ENCODE results near the gene NKAIN2.
A peak's percentile ranks its signal among the peaks of the same experiment; 100 is the strongest.

The NKAIN2 gene

DNA sequence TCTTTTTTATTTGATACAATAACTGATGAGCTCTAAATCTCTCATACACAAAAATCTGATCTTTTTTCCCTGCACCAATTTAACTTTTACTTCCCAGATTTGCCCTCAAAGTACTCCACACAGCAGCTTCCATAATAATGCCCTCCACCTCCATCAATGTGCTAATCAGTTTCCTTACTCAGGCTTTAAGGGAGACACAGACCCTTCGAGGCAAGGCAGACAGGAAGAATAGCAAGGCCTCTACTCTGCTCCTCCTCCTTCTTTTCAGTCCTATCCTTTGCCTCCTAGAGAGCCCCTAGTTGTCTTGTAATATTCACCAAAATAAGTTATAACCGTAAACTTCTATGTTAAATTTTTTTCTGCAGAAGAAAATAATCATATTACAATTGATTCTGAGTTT is 713.7 kb downstream of the NKAIN2 start:
- no peaks in the 10 kb centered on the region for H3K27me3 ChIP-seq (ENCODE audit: insufficient read depth, low read length)
- H3K4me3 ChIP-seq (ENCODE audit: low read depth, low read length): no peak overlapping the region
- no peaks in the 10 kb centered on the region for H3K79me2 ChIP-seq (ENCODE audit: control insufficient read depth, insufficient read depth, low read length, unreplicated experiment)
- H3K27ac ChIP-seq (ENCODE audit: low read depth, low read length): no peak overlapping the region
- H3K4me1 ChIP-seq (ENCODE audit: control insufficient read depth, insufficient read depth, low read length, unreplicated experiment): no peaks in the 10 kb centered on the region
- no peaks in the 10 kb centered on the region for H3K36me3 ChIP-seq (ENCODE audit: insufficient read depth, low read length)
- no peak overlapping the region for H2AFZ ChIP-seq (ENCODE audit: low read length, unreplicated experiment)

- Histone ChIP-seq H3K79me2 (ENCODE audit: control insufficient read depth, insufficient read depth, low read length, unreplicated experiment) (no peaks in the 10 kb centered on the region), H3K27ac (ENCODE audit: low read depth, low read length) (no peak overlapping the region), H3K4me1 (ENCODE audit: control insufficient read depth, insufficient read depth, low read length, unreplicated experiment) (no peaks in the 10 kb centered on the region), H3K4me3 (ENCODE audit: low read depth, low read length) (no peak overlapping the region), H3K36me3 (ENCODE audit: insufficient read depth, low read length) (no peaks in the 10 kb centered on the region), H3K27me3 (ENCODE audit: insufficient read depth, low read length) (no peaks in the 10 kb centered on the region), H2AFZ (ENCODE audit: low read length, unreplicated experiment) (no peak overlapping the region)
These were observed 716.8 kb downstream of the NKAIN2 start for GRCh38 chr6:124520514-124520913.

- no peaks in the 10 kb centered on the region for H3K79me2 ChIP-seq (ENCODE audit: control insufficient read depth, insufficient read depth, low read length, unreplicated experiment)
- H3K36me3 ChIP-seq (ENCODE audit: insufficient read depth, low read length): no peaks in the 10 kb centered on the region
- H3K27ac ChIP-seq (ENCODE audit: low read depth, low read length): no peak overlapping the region
- H3K27me3 ChIP-seq (ENCODE audit: insufficient read depth, low read length): no peaks in the 10 kb centered on the region
- no peak overlapping the region for H2AFZ ChIP-seq (ENCODE audit: low read length, unreplicated experiment)
- H3K4me1 ChIP-seq (ENCODE audit: control insufficient read depth, insufficient read depth, low read length, unreplicated experiment): no peaks in the 10 kb centered on the region
- no peak overlapping the region for H3K4me3 ChIP-seq (ENCODE audit: low read depth, low read length)
These were observed 718.7 kb downstream of the NKAIN2 start for GRCh38 chr6:124522335-124522734.

DNA sequence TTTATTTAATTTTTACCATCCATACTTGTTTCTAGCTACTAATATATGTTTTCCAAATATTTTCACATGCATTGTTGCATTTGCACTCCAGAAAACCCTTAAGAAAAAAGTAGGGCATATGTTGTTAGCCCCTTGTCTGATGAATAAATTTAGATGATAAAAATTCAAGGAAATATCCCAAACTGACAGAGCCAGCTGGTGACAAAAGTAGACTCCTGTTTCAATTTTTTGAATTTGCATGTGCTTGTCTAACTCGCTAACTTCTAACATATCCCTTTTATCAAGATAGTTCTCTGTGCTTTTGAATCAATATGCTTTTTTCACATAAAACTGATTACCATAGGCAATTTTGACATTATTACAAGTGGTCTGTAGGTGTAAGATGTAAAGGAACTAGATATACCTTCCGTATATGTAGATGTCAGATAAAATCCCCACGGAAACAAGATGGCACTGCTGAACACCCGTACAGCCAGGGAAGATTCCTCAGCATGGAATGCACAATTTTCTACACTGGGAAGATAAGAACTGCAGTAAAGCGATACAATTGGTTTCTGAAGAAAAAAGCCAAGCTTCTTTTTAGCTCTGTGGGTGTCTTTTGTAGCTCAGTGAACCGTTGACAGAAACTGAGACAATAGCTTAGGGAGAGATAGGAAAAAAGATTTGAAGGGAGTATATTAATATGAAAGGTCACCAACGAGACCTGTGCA is 721.0 kb downstream of the NKAIN2 start:
- Histone ChIP-seq H2AFZ (ENCODE audit: low read length, unreplicated experiment) (no peak overlapping the region), H3K27me3 (ENCODE audit: insufficient read depth, low read length) (no peaks in the 10 kb centered on the region), H3K27ac (ENCODE audit: low read depth, low read length) (no peak overlapping the region), H3K36me3 (ENCODE audit: insufficient read depth, low read length) (no peaks in the 10 kb centered on the region), H3K4me3 (ENCODE audit: low read depth, low read length) (no peak overlapping the region), H3K4me1 (ENCODE audit: control insufficient read depth, insufficient read depth, low read length, unreplicated experiment) (no peaks in the 10 kb centered on the region), H3K79me2 (ENCODE audit: control insufficient read depth, insufficient read depth, low read length, unreplicated experiment) (no peaks in the 10 kb centered on the region)

DNA sequence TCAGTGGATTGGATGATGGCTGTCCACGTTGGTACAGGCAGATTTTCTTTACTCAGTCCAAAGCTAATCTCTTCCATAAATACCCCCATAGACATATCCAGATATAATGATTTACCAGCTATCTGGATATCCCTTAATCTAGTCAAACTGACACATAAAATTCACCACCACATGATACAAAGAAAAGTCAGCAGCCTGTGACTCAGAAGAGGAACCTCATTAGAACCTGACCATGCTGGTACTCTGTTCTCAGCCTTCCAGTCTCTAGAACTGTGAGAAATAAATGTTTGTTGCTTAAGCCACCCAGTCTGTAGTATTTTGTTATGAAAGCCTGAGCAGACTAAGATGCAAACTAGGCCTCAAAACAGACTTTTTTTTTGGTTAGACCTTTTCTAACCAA is 727.3 kb downstream of the NKAIN2 start:
- Histone ChIP-seq H3K27me3 (ENCODE audit: insufficient read depth, low read length) (no peaks in the 10 kb centered on the region), H3K36me3 (ENCODE audit: insufficient read depth, low read length) (no peaks in the 10 kb centered on the region), H3K79me2 (ENCODE audit: control insufficient read depth, insufficient read depth, low read length, unreplicated experiment) (no peaks in the 10 kb centered on the region), H3K4me1 (ENCODE audit: control insufficient read depth, insufficient read depth, low read length, unreplicated experiment) (peaks cover 7% of the 10 kb centered on the region), H3K4me3 (ENCODE audit: low read depth, low read length) (no peak overlapping the region), H2AFZ (ENCODE audit: low read length, unreplicated experiment) (no peak overlapping the region), H3K27ac (ENCODE audit: low read depth, low read length) (no peak overlapping the region)

DNA sequence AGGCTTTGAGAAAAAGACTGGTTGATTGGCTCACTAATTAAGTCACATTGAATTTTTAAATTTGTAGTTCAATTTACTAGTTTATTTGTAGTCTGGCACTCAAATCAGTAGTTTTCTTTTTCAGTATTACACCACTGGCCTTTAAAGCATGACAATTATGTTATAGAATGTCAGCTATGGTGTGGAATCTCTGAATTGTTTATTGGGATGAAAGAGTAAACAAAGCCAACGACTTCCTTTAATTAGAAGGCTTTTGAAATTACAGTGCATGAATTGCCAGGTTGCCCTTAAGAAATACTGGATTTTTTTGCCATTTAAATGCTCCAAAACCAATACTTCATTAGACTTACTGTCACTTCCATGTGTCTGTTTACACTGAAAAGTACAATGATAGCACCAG is 731.6 kb downstream of the NKAIN2 start:
- Histone ChIP-seq H3K36me3 (ENCODE audit: insufficient read depth, low read length) (no peaks in the 10 kb centered on the region), H3K4me3 (ENCODE audit: low read depth, low read length) (0 out of 2 replicates have a peak overlapping the region, but pooled peaks have one; percentile 8), H2AFZ (ENCODE audit: low read length, unreplicated experiment) (no peak overlapping the region), H3K79me2 (ENCODE audit: control insufficient read depth, insufficient read depth, low read length, unreplicated experiment) (no peaks in the 10 kb centered on the region), H3K4me1 (ENCODE audit: control insufficient read depth, insufficient read depth, low read length, unreplicated experiment) (peaks cover 17% of the 10 kb centered on the region), H3K27me3 (ENCODE audit: insufficient read depth, low read length) (no peaks in the 10 kb centered on the region), H3K27ac (ENCODE audit: low read depth, low read length) (no peak overlapping the region)

DNA sequence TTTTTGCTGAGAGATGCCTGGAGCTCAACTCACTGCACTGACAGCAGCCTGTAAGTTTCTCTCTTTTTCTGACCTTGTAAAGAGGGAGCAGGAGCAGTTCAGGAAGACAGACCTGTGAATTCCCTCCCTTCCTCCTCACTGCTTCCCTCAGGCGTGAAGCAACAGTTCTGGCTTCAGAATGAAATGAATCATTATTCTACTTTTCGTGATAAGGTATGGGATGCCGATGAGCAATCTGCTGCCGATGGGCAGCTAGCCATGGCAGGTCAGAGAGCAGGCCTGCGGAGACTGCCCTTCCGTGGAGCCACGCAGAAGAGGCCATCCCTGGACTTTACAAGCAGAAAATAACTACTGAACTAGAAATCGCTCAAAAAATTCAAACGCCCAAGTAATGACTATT is 732.1 kb downstream of the NKAIN2 start:
- Histone ChIP-seq H3K27me3 (ENCODE audit: insufficient read depth, low read length) (no peaks in the 10 kb centered on the region), H3K79me2 (ENCODE audit: control insufficient read depth, insufficient read depth, low read length, unreplicated experiment) (no peaks in the 10 kb centered on the region), H2AFZ (ENCODE audit: low read length, unreplicated experiment) (peak overlapping the region; percentile 38), H3K4me3 (ENCODE audit: low read depth, low read length) (0 out of 2 replicates have a peak overlapping the region, but pooled peaks have one; percentile 8), H3K4me1 (ENCODE audit: control insufficient read depth, insufficient read depth, low read length, unreplicated experiment) (peaks cover 17% of the 10 kb centered on the region), H3K27ac (ENCODE audit: low read depth, low read length) (no peak overlapping the region), H3K36me3 (ENCODE audit: insufficient read depth, low read length) (no peaks in the 10 kb centered on the region)

GRCh38 chr6:124536157-124536841 is 732.6 kb downstream of the NKAIN2 start:
- no peaks in the 10 kb centered on the region for H3K79me2 ChIP-seq (ENCODE audit: control insufficient read depth, insufficient read depth, low read length, unreplicated experiment)
- peaks cover 17% of the 10 kb centered on the region for H3K4me1 ChIP-seq (ENCODE audit: control insufficient read depth, insufficient read depth, low read length, unreplicated experiment)
- no peak overlapping the region for H3K27ac ChIP-seq (ENCODE audit: low read depth, low read length)
- H3K27me3 ChIP-seq (ENCODE audit: insufficient read depth, low read length): no peaks in the 10 kb centered on the region
- H2AFZ ChIP-seq (ENCODE audit: low read length, unreplicated experiment): peak overlapping the region; percentile 38
- H3K36me3 ChIP-seq (ENCODE audit: insufficient read depth, low read length): no peaks in the 10 kb centered on the region
- H3K4me3 ChIP-seq (ENCODE audit: low read depth, low read length): no peak overlapping the region

DNA sequence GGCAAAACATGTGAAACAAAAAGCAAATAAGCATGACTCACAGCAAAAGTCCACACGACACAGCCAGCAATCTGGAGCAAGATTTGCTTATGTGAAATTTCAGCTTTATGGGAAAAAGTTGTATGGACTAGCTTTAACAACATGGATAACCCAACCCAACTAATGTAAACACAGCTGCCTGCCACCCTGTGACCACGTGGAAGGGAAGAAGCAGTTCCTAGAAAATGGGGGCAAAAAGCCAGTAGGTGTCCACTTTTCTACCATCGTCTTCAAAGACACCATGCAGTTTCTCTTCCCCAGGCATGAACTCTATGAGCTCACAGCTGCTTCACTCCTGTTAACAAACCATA is 733.2 kb downstream of the NKAIN2 start:
- Histone ChIP-seq H3K79me2 (ENCODE audit: control insufficient read depth, insufficient read depth, low read length, unreplicated experiment) (no peaks in the 10 kb centered on the region), H2AFZ (ENCODE audit: low read length, unreplicated experiment) (no peak overlapping the region), H3K4me3 (ENCODE audit: low read depth, low read length) (no peak overlapping the region), H3K4me1 (ENCODE audit: control insufficient read depth, insufficient read depth, low read length, unreplicated experiment) (peaks cover 17% of the 10 kb centered on the region), H3K36me3 (ENCODE audit: insufficient read depth, low read length) (no peaks in the 10 kb centered on the region), H3K27ac (ENCODE audit: low read depth, low read length) (no peak overlapping the region), H3K27me3 (ENCODE audit: insufficient read depth, low read length) (no peaks in the 10 kb centered on the region)

- Histone ChIP-seq H3K27me3 (ENCODE audit: insufficient read depth, low read length) (no peaks in the 10 kb centered on the region), H3K27ac (ENCODE audit: low read depth, low read length) (no peak overlapping the region), H2AFZ (ENCODE audit: low read length, unreplicated experiment) (no peak overlapping the region), H3K4me1 (ENCODE audit: control insufficient read depth, insufficient read depth, low read length, unreplicated experiment) (peaks cover 17% of the 10 kb centered on the region), H3K79me2 (ENCODE audit: control insufficient read depth, insufficient read depth, low read length, unreplicated experiment) (no peaks in the 10 kb centered on the region), H3K4me3 (ENCODE audit: low read depth, low read length) (no peak overlapping the region), H3K36me3 (ENCODE audit: insufficient read depth, low read length) (no peaks in the 10 kb centered on the region)
These were observed 735.4 kb downstream of the NKAIN2 start for GRCh38 chr6:124539096-124539495.

GRCh38 chr6:124541573-124541972 is 737.9 kb downstream of the NKAIN2 start:
- Histone ChIP-seq H3K4me1 (ENCODE audit: control insufficient read depth, insufficient read depth, low read length, unreplicated experiment) (peaks cover 4% of the 10 kb centered on the region), H3K79me2 (ENCODE audit: control insufficient read depth, insufficient read depth, low read length, unreplicated experiment) (no peaks in the 10 kb centered on the region), H2AFZ (ENCODE audit: low read length, unreplicated experiment) (no peak overlapping the region), H3K36me3 (ENCODE audit: insufficient read depth, low read length) (no peaks in the 10 kb centered on the region), H3K27me3 (ENCODE audit: insufficient read depth, low read length) (no peaks in the 10 kb centered on the region), H3K4me3 (ENCODE audit: low read depth, low read length) (no peak overlapping the region), H3K27ac (ENCODE audit: low read depth, low read length) (no peak overlapping the region)

Measured in ACC112 (cell line).